ENCODE results near the gene NPW. TPM values are rescaled to one million over a fixed set of nuclear protein-coding genes. Genes with fewer than 3 reads are reported as not detected.
A peak's percentile ranks its signal among the peaks of the same experiment; 100 is the strongest.

NPW gene
- total and polyA plus RNA-seq, 12 donors = 0.39 to 0.54 TPM; not detected in 10

- H3K4me1 ChIP-seq = peaks cover 13 to 58% (median 46%) of the 10 kb centered on the region in 9 donors
- peak overlapping the region; percentile 64 to 96 (median 84) for H3K27ac ChIP-seq
- ATAC-seq (peak in 3 of 8 donors; percentile 0 to 1 (median 1)), DNase-seq (no peak)
- no peaks in the 10 kb centered on the region for H3K27me3 ChIP-seq
- peaks cover 0 to 35% (median 12%) of the 10 kb centered on the region in 9 donors for H3K36me3 ChIP-seq
- intact Hi-C loops (cut with DNase I) = no loop called here
- TF ChIP-seq CTCF (IDR thresholded peaks at IDR 0.05) = no peak
- 1 to 2% methylated on average over 30 of the region's 30 CpGs for WGBS, 2 donors
- H3K4me3 ChIP-seq = peak overlapping the region; percentile 51 to 97 (median 88)
- no peaks in the 10 kb centered on the region for H3K9me3 ChIP-seq
These were observed 28.5 kb downstream of the NPW start for GRCh38 chr16:2048116-2048543.

GRCh38 chr16:2053211-2053610, 33.6 kb downstream of the NPW start:
- Histone ChIP-seq H3K9me3 (no peaks in the 10 kb centered on the region), H3K27me3 (no peaks in the 10 kb centered on the region), H3K27ac (no peak overlapping the region), H3K4me3 (no peak overlapping the region), H3K4me1 (peaks cover 0 to 18% (median 11%) of the 10 kb centered on the region in 9 donors), H3K36me3 (peaks cover 4 to 84% (median 31%) of the 10 kb centered on the region in 9 donors)
- 96 to 97% methylated on average over 21 of the region's 21 CpGs for WGBS, 2 donors
- ATAC-seq (no peak), DNase-seq (no peak)
- intact Hi-C loops (cut with DNase I) = loop anchor here in 2 of 10 donors (5.0 kb wide), 1 partner anchor 34 kb away; no protein-coding TSS in a partner anchor
- no peak for TF ChIP-seq CTCF (IDR thresholded peaks at IDR 0.05)

- Histone ChIP-seq H3K4me3 (no peak overlapping the region), H3K27me3 (no peaks in the 10 kb centered on the region), H3K9me3 (no peaks in the 10 kb centered on the region), H3K4me1 (peaks cover 0 to 11% (median 4%) of the 10 kb centered on the region in 9 donors), H3K27ac (no peak overlapping the region), H3K36me3 (peaks cover 4 to 90% (median 37%) of the 10 kb centered on the region in 9 donors)
- intact Hi-C loops (cut with DNase I) = loop anchor here in 2 of 10 donors (5.0 kb wide), 1 partner anchor 33 kb away; no protein-coding TSS in a partner anchor
- DNase-seq (no peak), ATAC-seq (no peak)
- WGBS, 2 donors = 96% methylated on average over 17 of the region's 17 CpGs
- TF ChIP-seq CTCF (IDR thresholded peaks at IDR 0.05) = no peak
These were observed 34.3 kb downstream of the NPW start for GRCh38 chr16:2053897-2054296.

- Histone ChIP-seq H3K4me1 (peaks cover 0 to 4% (median 0%) of the 10 kb centered on the region in 9 donors), H3K36me3 (peaks cover 4 to 97% (median 37%) of the 10 kb centered on the region in 9 donors), H3K27me3 (no peaks in the 10 kb centered on the region), H3K4me3 (no peak overlapping the region), H3K9me3 (no peaks in the 10 kb centered on the region), H3K27ac (no peak overlapping the region)
- WGBS, 2 donors = 93 to 95% methylated on average over 29 of the region's 29 CpGs
- DNase-seq = no peak
- TF ChIP-seq CTCF (IDR thresholded peaks at IDR 0.05) = no peak
- no peak for ATAC-seq
- intact Hi-C loops (cut with DNase I) = loop anchor here in 4 of 10 donors (5.0 kb wide), 2 partner anchors 32 to 33 kb away; no protein-coding TSS in a partner anchor
These were observed 35.1 kb downstream of the NPW start for GRCh38 chr16:2054543-2055245.
